ENCODE data around the gene ALK. TPM values are rescaled to one million over a fixed set of nuclear protein-coding genes. Genes with fewer than 3 reads are reported as not detected.

The ALK gene
- total RNA-seq, 2 donors from 2014 or later, result under 0.01 to 0.26 TPM

GRCh38 chr2:29900971-29901633, 20.3 kb downstream of the ALK start:
- intact Hi-C loops (cut with DNase I), result no loop called here
- H3K4me1 ChIP-seq, result no peaks in the 10 kb centered on the region
- no peaks in the 10 kb centered on the region for H3K27me3 ChIP-seq
- TF ChIP-seq CTCF (IDR thresholded peaks at IDR 0.05) (no peak), POLR2A (IDR thresholded peaks at IDR 0.05) (no peak)
- ATAC-seq, result no peak
- no peak overlapping the region for H3K27ac ChIP-seq
- no peak overlapping the region for H3K4me3 ChIP-seq
- H3K36me3 ChIP-seq (replicated peaks in 1 of 2; ENCODE audit: insufficient read depth in 1 of 2, low read depth in 2 of 2), result no peaks in the 10 kb centered on the region
- WGBS, 2 donors, result 28 to 37% methylated on average over 3 of the region's 3 CpGs
- no peak for DNase-seq
- H3K9me3 ChIP-seq, result no peaks in the 10 kb centered on the region

GRCh38 chr2:29898999-29899398, 22.4 kb downstream of the ALK start:
- Histone ChIP-seq H3K27ac (no peak overlapping the region), H3K27me3 (no peaks in the 10 kb centered on the region), H3K9me3 (no peaks in the 10 kb centered on the region), H3K4me1 (no peaks in the 10 kb centered on the region), H3K4me3 (no peak overlapping the region), H3K36me3 (replicated peaks in 1 of 2; ENCODE audit: insufficient read depth in 1 of 2, low read depth in 2 of 2) (no peaks in the 10 kb centered on the region)
- ATAC-seq (no peak), DNase-seq (no peak)
- TF ChIP-seq POLR2A (IDR thresholded peaks at IDR 0.05) (no peak), CTCF (IDR thresholded peaks at IDR 0.05) (no peak)
- WGBS, 2 donors, result 51 to 64% methylated on average over 5 of the region's 5 CpGs
- intact Hi-C loops (cut with DNase I), result no loop called here

- no peak for DNase-seq
- H3K36me3 ChIP-seq (replicated peaks in 1 of 2; ENCODE audit: insufficient read depth in 1 of 2, low read depth in 2 of 2), result no peaks in the 10 kb centered on the region
- no peak overlapping the region for H3K27ac ChIP-seq
- no peak for ATAC-seq
- no peaks in the 10 kb centered on the region for H3K27me3 ChIP-seq
- no peak overlapping the region for H3K4me3 ChIP-seq
- no peaks in the 10 kb centered on the region for H3K4me1 ChIP-seq
- TF ChIP-seq CTCF (IDR thresholded peaks at IDR 0.05) (no peak), POLR2A (IDR thresholded peaks at IDR 0.05) (no peak)
- intact Hi-C loops (cut with DNase I), result no loop called here
- H3K9me3 ChIP-seq, result no peaks in the 10 kb centered on the region
- WGBS, 2 donors, result 59 to 67% methylated on average over 3 of the region's 3 CpGs
Measured at GRCh38 chr2:29894822-29895614, 26.4 kb downstream of the ALK start.

- intact Hi-C loops (cut with DNase I), result no loop called here
- Histone ChIP-seq H3K36me3 (replicated peaks in 1 of 2; ENCODE audit: insufficient read depth in 1 of 2, low read depth in 2 of 2) (no peaks in the 10 kb centered on the region), H3K4me1 (no peaks in the 10 kb centered on the region), H3K27me3 (no peaks in the 10 kb centered on the region), H3K27ac (no peak overlapping the region), H3K4me3 (no peak overlapping the region), H3K9me3 (no peaks in the 10 kb centered on the region)
- WGBS, 2 donors, result 72 to 77% methylated on average over 5 of the region's 5 CpGs
- DNase-seq (no peak), ATAC-seq (no peak)
- TF ChIP-seq CTCF (IDR thresholded peaks at IDR 0.05) (no peak), POLR2A (IDR thresholded peaks at IDR 0.05) (no peak)
Measured at GRCh38 chr2:29892585-29893259, 28.7 kb downstream of the ALK start.
